ACC112 (cell line): Measurements from ENCODE around the gene SMC3.

ENCODE experiments used
- H2AFZ ChIP-seq: fragments of 200-600 bp; sonication (generic); one replicate; pipeline ENCODE4 v1.6.0; 2017; ENCODE audit warnings: antibody characterized with exemption, low read length; ENCODE audit not compliant: unreplicated experiment
- H3K27ac ChIP-seq: fragments of 200-600 bp; sonication (generic); 2 replicates; pipeline ENCODE4 v1.5.1; 2014; ENCODE audit warnings: low read depth, mild to moderate bottlenecking, antibody characterized with exemption, low read length, moderate library complexity
- H3K27me3 ChIP-seq: fragments of 200-600 bp; sonication (generic); 2 replicates; pipeline ENCODE4 v1.6.1; 2014; ENCODE audit warnings: mild to moderate bottlenecking, antibody characterized with exemption, low read length, moderate library complexity, mixed read lengths; ENCODE audit not compliant: insufficient read depth
- H3K36me3 ChIP-seq: fragments of 200-600 bp; sonication (generic); 2 replicates; pipeline ENCODE4 v1.6.1; 2016; ENCODE audit warnings: mild to moderate bottlenecking, antibody characterized with exemption, low read length, moderate library complexity, mixed read lengths; ENCODE audit not compliant: insufficient read depth
- H3K4me1 ChIP-seq: fragments of 200-600 bp; sonication (generic); one replicate; pipeline ENCODE4 v1.6.1; 2016; ENCODE audit warnings: low read length, mixed read lengths; ENCODE audit not compliant: insufficient read depth, unreplicated experiment, control insufficient read depth
- H3K4me3 ChIP-seq: fragments of 200-600 bp; sonication (generic); 2 replicates; pipeline ENCODE4 v1.5.1; 2014; ENCODE audit warnings: mild to moderate bottlenecking, low read depth, low read length
- H3K79me2 ChIP-seq: fragments of 200-600 bp; sonication (generic); one replicate; pipeline ENCODE4 v1.6.0; 2016; ENCODE audit warnings: low read length; ENCODE audit not compliant: control insufficient read depth, unreplicated experiment, insufficient read depth

The SMC3 gene

GRCh38 chr10:110562348-110562747 lies 5.1 kb upstream of the SMC3 start:
- Histone ChIP-seq H2AFZ (no peak overlapping the region), H3K4me1 (no peaks in the 10 kb centered on the region)

DNA sequence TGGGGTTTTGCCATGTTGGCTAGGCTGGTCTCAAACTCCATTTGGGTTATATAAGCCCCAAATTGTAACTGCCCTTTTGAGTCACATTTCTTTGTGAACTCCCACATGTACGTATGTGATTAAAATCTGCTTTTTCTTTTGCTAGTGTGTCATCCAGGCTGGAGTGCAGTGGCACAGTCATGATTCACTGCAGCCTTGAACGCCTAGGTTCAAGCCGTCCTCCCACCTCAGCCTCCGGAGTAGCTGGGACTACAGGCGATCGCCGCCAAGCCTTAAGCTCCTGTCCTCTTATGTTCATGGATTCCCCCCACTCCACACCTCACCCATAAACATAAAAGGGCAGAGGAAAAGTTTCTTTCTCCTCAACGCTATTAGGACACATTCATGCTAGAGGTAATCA lies 4.4 kb upstream of the SMC3 start:
- no peak overlapping the region for H3K4me3 ChIP-seq

More at GRCh38 chr10:110562348-110562747, 5.1 kb upstream of the SMC3 start:
- Histone ChIP-seq H3K27me3 (0 out of 2 replicates have a peak, but pooled peaks cover 4% of the 10 kb centered on the region), H3K36me3 (no peaks in the 10 kb centered on the region), H3K4me3 (no peak overlapping the region), H3K27ac (no peak overlapping the region), H3K79me2 (no peaks in the 10 kb centered on the region)

DNA sequence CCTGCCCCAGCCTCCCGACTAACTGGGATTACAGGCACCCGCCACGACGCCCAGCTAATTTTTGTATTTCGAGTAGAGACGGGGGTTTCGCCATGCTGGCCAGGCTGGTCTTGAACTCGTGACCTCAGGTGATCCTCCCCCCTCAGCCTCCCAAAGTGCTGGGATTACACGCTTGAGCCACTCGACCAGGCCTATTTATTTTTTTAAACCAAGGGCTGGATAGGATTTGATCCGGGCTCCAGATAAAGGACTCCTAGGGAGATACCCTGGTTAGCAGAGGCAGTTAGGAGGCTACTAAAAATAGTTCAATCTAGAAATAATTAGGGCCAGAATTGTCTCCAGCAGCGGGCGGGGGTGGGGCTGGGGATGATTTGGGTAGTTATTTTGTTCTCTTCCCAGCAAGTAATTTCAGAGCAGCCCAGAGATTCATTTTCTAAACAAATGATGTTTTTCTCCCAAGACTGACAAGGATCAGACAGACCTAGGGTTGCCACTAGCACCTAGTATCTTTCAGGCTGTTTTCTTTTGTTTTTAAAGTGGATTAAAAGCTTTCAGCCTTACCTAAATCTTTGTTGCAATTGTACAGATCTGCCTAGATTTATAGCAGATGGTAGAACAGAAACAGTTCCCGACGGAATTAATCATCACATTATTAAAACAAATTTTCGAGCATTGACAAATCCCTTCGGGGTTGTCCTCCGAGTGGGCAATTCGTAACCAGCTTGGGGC lies 859 bp upstream of the SMC3 start:
- H2AFZ ChIP-seq, result peak overlapping the region; percentile 73
- H3K27me3 ChIP-seq, result no peaks in the 10 kb centered on the region
- peak overlapping the region; percentile 92 for H3K27ac ChIP-seq
- H3K36me3 ChIP-seq, result 0 out of 2 replicates have a peak, but pooled peaks cover 4% of the 10 kb centered on the region
- peaks cover 9% of the 10 kb centered on the region for H3K4me1 ChIP-seq
- H3K79me2 ChIP-seq, result peaks cover 39% of the 10 kb centered on the region
- H3K4me3 ChIP-seq, result peak overlapping the region; percentile 91

More for the DNA sequence above, 4.4 kb upstream of the SMC3 start:
- H3K27ac ChIP-seq, result no peak overlapping the region
- H3K27me3 ChIP-seq, result 0 out of 2 replicates have a peak, but pooled peaks cover 4% of the 10 kb centered on the region
- no peaks in the 10 kb centered on the region for H3K36me3 ChIP-seq
- no peak overlapping the region for H2AFZ ChIP-seq
- no peaks in the 10 kb centered on the region for H3K4me1 ChIP-seq
- H3K79me2 ChIP-seq, result peaks cover 6% of the 10 kb centered on the region

- Histone ChIP-seq H2AFZ (peak overlapping the region; percentile 74), H3K27ac (peak overlapping the region; percentile 92; the same call in 1 of the 2 replicates), H3K4me1 (peaks cover 9% of the 10 kb centered on the region), H3K4me3 (peak overlapping the region; percentile 91), H3K36me3 (0 out of 2 replicates have a peak, but pooled peaks cover 4% of the 10 kb centered on the region), H3K27me3 (no peaks in the 10 kb centered on the region), H3K79me2 (peaks cover 53% of the 10 kb centered on the region)
Observed at GRCh38 chr10:110568055-110568735, 700 bp downstream of the SMC3 start.

DNA sequence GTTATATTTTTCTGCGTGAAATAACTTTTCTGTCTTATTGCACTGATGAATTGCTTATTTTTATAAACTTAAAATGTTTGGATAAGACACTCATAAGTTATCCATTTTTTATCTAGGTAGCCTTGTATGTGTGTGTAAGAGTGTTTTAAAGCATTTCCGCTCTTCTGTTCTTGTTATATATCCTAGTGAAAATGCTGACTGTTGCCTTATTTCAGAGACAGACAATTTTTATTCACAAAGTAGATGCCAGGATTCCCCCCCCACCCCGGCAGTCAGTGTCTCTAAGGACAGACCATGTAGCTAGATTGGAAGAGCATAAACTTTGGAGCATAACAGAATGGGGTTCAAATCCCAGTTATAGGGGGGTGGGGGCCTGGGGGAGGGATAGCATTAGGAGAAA lies 1.6 kb downstream of the SMC3 start:
- Histone ChIP-seq H3K36me3 (0 out of 2 replicates have a peak, but pooled peaks cover 4% of the 10 kb centered on the region), H3K27ac (no peak overlapping the region), H3K27me3 (no peaks in the 10 kb centered on the region), H3K79me2 (peaks cover 54% of the 10 kb centered on the region), H3K4me3 (peak overlapping the region; percentile 91), H2AFZ (no peak overlapping the region), H3K4me1 (peaks cover 11% of the 10 kb centered on the region)

GRCh38 chr10:110569736-110570135 lies 2.2 kb downstream of the SMC3 start:
- Histone ChIP-seq H3K4me1 (peaks cover 17% of the 10 kb centered on the region), H3K4me3 (peak overlapping the region; percentile 91), H3K27me3 (no peaks in the 10 kb centered on the region), H3K27ac (no peak overlapping the region), H3K79me2 (peaks cover 61% of the 10 kb centered on the region), H3K36me3 (0 out of 2 replicates have a peak, but pooled peaks cover 4% of the 10 kb centered on the region), H2AFZ (no peak overlapping the region)

GRCh38 chr10:110571093-110571743 lies 3.7 kb downstream of the SMC3 start:
- Histone ChIP-seq H3K4me1 (peaks cover 29% of the 10 kb centered on the region), H3K36me3 (0 out of 2 replicates have a peak, but pooled peaks cover 7% of the 10 kb centered on the region), H3K27ac (no peak overlapping the region), H2AFZ (no peak overlapping the region), H3K79me2 (peaks cover 72% of the 10 kb centered on the region), H3K4me3 (no peak overlapping the region), H3K27me3 (no peaks in the 10 kb centered on the region)

DNA sequence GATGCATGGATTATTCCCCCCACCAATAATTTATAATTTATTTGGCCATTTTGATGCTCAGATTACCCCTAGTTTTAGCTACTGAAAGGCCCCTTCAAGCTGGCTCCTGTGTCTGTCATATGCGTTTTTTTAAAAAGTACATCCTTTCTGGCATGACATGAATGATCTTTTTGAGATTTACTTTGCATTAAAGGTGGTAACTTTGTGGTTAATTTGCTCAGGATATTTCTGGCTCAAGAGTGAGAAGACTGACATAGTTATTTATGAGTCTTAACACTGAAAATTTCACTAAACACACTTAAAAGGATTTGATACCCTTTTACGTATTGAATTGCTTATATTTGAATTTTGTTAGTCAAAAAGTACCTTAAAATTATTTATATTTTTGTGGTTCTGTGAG lies 5.4 kb downstream of the SMC3 start:
- peaks cover 80% of the 10 kb centered on the region for H3K79me2 ChIP-seq
- no peak overlapping the region for H3K4me3 ChIP-seq
- H3K4me1 ChIP-seq, result peaks cover 39% of the 10 kb centered on the region
- no peaks in the 10 kb centered on the region for H3K27me3 ChIP-seq
- no peak overlapping the region for H2AFZ ChIP-seq
- H3K36me3 ChIP-seq, result 0 out of 2 replicates have a peak, but pooled peaks cover 7% of the 10 kb centered on the region
- no peak overlapping the region for H3K27ac ChIP-seq

- peaks cover 38% of the 10 kb centered on the region for H3K4me1 ChIP-seq
- peaks cover 19% of the 10 kb centered on the region for H3K36me3 ChIP-seq
- no peak overlapping the region for H2AFZ ChIP-seq
- no peak overlapping the region for H3K27ac ChIP-seq
- H3K27me3 ChIP-seq, result no peaks in the 10 kb centered on the region
- H3K79me2 ChIP-seq, result peaks cover 65% of the 10 kb centered on the region
- H3K4me3 ChIP-seq, result no peak overlapping the region
Observed at GRCh38 chr10:110574420-110574819, 6.9 kb downstream of the SMC3 start.

- Histone ChIP-seq H3K4me1 (peaks cover 30% of the 10 kb centered on the region), H3K27me3 (no peaks in the 10 kb centered on the region), H2AFZ (no peak overlapping the region), H3K79me2 (peaks cover 48% of the 10 kb centered on the region), H3K36me3 (peaks cover 26% of the 10 kb centered on the region), H3K4me3 (peak overlapping the region; percentile 35; the same call in 1 of the 2 replicates), H3K27ac (peak overlapping the region; percentile 69)
Observed at GRCh38 chr10:110576220-110576619, 8.7 kb downstream of the SMC3 start.
